Caco-2 (cell line): ENCODE measurements around the gene BTBD18. TPM values are rescaled to one million over a fixed set of nuclear protein-coding genes. Genes with fewer than 3 reads are reported as not detected.

Experiments used
- BruUV-seq: library from RNA; stranded (reverse); fragments of 400-500 nt; replicated peaks from 2 replicates; lab custom pipeline; 2021; lab: Mats Ljungman, UMichigan
- CTCF ChIA-PET: fragments of 300-600 bp; sonication (Branson Sonifier 250); formaldehyde crosslinking; loops from one replicate; lab custom pipeline; 2022; ENCODE audit warnings: antibody characterized with exemption; lab: Charles Lee
- POLR2A ChIA-PET: fragments of 300-600 bp; sonication (Branson Sonifier 250); formaldehyde crosslinking; loops from one replicate; lab custom pipeline; 2022; ENCODE audit warnings: antibody characterized with exemption; lab: Charles Lee
- DNase-seq, 2 experiments: peaks; one replicate each; pipeline versions ENCODE4 v3.0.0 to v3.0.0-alpha.2; 2020 to 2022
- H3K27me3 ChIP-seq: replicated peaks from 2 replicates; pipeline ENCODE4 v1.6.0; 2011; ENCODE audit warnings: low read length; ENCODE audit not compliant: control insufficient read depth, insufficient read depth
- H3K36me3 ChIP-seq: 2 replicates; pipeline ENCODE4 v1.5.1; 2011; ENCODE audit warnings: low read length; ENCODE audit not compliant: control insufficient read depth, insufficient read depth
- H3K4me1 ChIP-seq: fragments of 250-450 bp; sonication (Bioruptor Pico); 2 replicates; pipeline ENCODE4 v1.5.1; 2020; ENCODE audit warnings: mild to moderate bottlenecking
- H3K4me3 ChIP-seq: 2 replicates; pipeline ENCODE4 v1.5.1; 2011; ENCODE audit warnings: low read depth, mild to moderate bottlenecking, control low read depth, low read length
- H3K9me3 ChIP-seq: fragments of 250-450 bp; sonication (Bioruptor Pico); 2 replicates; pipeline ENCODE4 v1.5.1; 2020; ENCODE audit warnings: mild to moderate bottlenecking, moderate library complexity
- H3K27ac Mint-ChIP-seq: one replicate; pipeline ENCODE4 v1.8.0; 2022; ENCODE audit warnings: mixed read lengths; ENCODE audit not compliant: unreplicated experiment
- H3K27me3 Mint-ChIP-seq: one replicate; pipeline ENCODE4 v1.8.0; 2022; ENCODE audit warnings: mixed read lengths; ENCODE audit not compliant: insufficient read depth, unreplicated experiment
- H3K36me3 Mint-ChIP-seq: one replicate; pipeline ENCODE4 v1.8.0; 2022; ENCODE audit warnings: mild to moderate bottlenecking, mixed read lengths; ENCODE audit not compliant: insufficient read depth, unreplicated experiment
- H3K4me1 Mint-ChIP-seq: one replicate; pipeline ENCODE4 v1.8.0; 2022; ENCODE audit warnings: low read depth, mixed read lengths; ENCODE audit not compliant: unreplicated experiment
- H3K4me3 Mint-ChIP-seq: one replicate; pipeline ENCODE4 v1.8.0; 2022; ENCODE audit warnings: mild to moderate bottlenecking, moderate library complexity, mixed read lengths; ENCODE audit not compliant: unreplicated experiment
- H3K9me3 Mint-ChIP-seq: one replicate; pipeline ENCODE4 v1.8.0; 2022; ENCODE audit warnings: mixed read lengths; ENCODE audit not compliant: unreplicated experiment
- CTCF ChIP-seq, 2 experiments: fragments of 200-600 bp in 1 of 2; IDR thresholded peaks; 1 replicate in 1 of 2; 2 replicates in 1 of 2; pipeline versions ENCODE4 v1.5.1 to v1.8.0; 2011 to 2022; ENCODE audit warnings: antibody characterized with exemption in 1 of 2, control low read depth in 1 of 2, inconsistent platforms in 1 of 2, low read depth in 1 of 2, low read length in 1 of 2, mild to moderate bottlenecking in 1 of 2, moderate library complexity in 1 of 2; ENCODE audit not compliant: insufficient read depth in 1 of 2, severe bottlenecking in 1 of 2, unreplicated experiment in 1 of 2
- intact Hi-C: fragments of 100-400 bp; cut with micrococcal nuclease; formaldehyde crosslinking; loops from one replicate; pipeline ENCODE4 v1.10.0; 2022; ENCODE audit not compliant: unreplicated experiment
- total RNA-seq: library from RNA; stranded (reverse); gene quantifications from 2 replicates; pipeline ENCODE4 v1.2.3, GENCODE V29; 2022

BTBD18 gene
- total RNA-seq, 1 experiment from 2014 or later, result not detected

GRCh38 chr11:57713835-57714234 lies 37.8 kb downstream of the BTBD18 start:
- Mint-ChIP-seq H3K4me3 (peak overlapping the region; percentile 97), H3K27ac (no peak overlapping the region), H3K27me3 (no peaks in the 10 kb centered on the region), H3K36me3 (peaks cover 62% of the 10 kb centered on the region), H3K4me1 (peaks cover 18% of the 10 kb centered on the region), H3K9me3 (no peaks in the 10 kb centered on the region)
- no peak for DNase-seq
- TF ChIP-seq CTCF (IDR thresholded peaks at IDR 0.05; ENCODE audit: insufficient read depth in 1 of 2, low read depth in 1 of 2, low read length in 1 of 2, severe bottlenecking in 1 of 2, unreplicated experiment in 1 of 2), result no peak
- intact Hi-C loops, result no loop called here
- Histone ChIP-seq H3K9me3 (no peaks in the 10 kb centered on the region), H3K4me3 (peak overlapping the region; percentile 91), H3K36me3 (peaks cover 2% of the 10 kb centered on the region; the same call in 1 of the 2 replicates), H3K4me1 (peaks cover 6% of the 10 kb centered on the region; the same call in 1 of the 2 replicates), H3K27me3 (no peaks in the 10 kb centered on the region)
- BruUV-seq, result no TSS peak
- CTCF ChIA-PET, result no interaction called here
- POLR2A ChIA-PET, result no interaction called here

- intact Hi-C loops, result loop anchor here (1.0 kb wide), 7 partner anchors 29 to 182 kb away; partner anchors contain the start of genes CLP1, CTNND1, SELENOH and TIMM10
- Mint-ChIP-seq H3K4me1 (peaks cover 18% of the 10 kb centered on the region), H3K4me3 (peak within 1 kb of the TSS; percentile 97), H3K27me3 (no peaks in the 10 kb centered on the region), H3K36me3 (peaks cover 58% of the 10 kb centered on the region), H3K27ac (peak within 1 kb of the TSS; percentile 99), H3K9me3 (no peaks in the 10 kb centered on the region)
- no peaks in the 10 kb centered on the region for H3K27me3 ChIP-seq
- peak within 1 kb of the TSS; percentile 91 for H3K4me3 ChIP-seq
- TSS peak; percentile 62 for BruUV-seq
- no peaks in the 10 kb centered on the region for H3K9me3 ChIP-seq
- CTCF ChIA-PET, result interaction anchor here (0.5 to 1.4 kb wide), 3 partner anchors 39 to 88 kb away, joined by 3 to 18 read pairs (median 4); partner anchors contain the start of gene BTBD18
- peak; percentile 95 to 98 for DNase-seq
- no peak for TF ChIP-seq CTCF (IDR thresholded peaks at IDR 0.05; ENCODE audit: insufficient read depth in 1 of 2, low read depth in 1 of 2, low read length in 1 of 2, severe bottlenecking in 1 of 2, unreplicated experiment in 1 of 2)
- POLR2A ChIA-PET, result interaction anchor here (0.6 to 1.6 kb wide), 12 partner anchors 10 to 573 kb away, joined by 3 to 15 read pairs (median 6); partner anchors contain the start of genes CTNND1, SELENOH and SLC43A1
- H3K4me1 ChIP-seq, result peaks cover 6% of the 10 kb centered on the region; the same call in 1 of the 2 replicates
- no peaks in the 10 kb centered on the region; the same call in 1 of the 2 replicates for H3K36me3 ChIP-seq
These were observed 39.1 kb downstream of the BTBD18 start, which contains the start of gene TMX2 for GRCh38 chr11:57712256-57713150. TMX2 (plus strand) TSS chr11:57712593; CDS start chr11:57712619, 26 bp downstream.
